Placental pericyte (primary cell): ENCODE data around the gene SEC11C. TPM values are rescaled to one million over a fixed set of nuclear protein-coding genes. Genes with fewer than 3 reads are reported as not detected.

ENCODE experiments used
- total RNA-seq: library from RNA; depleted of rRNA; stranded (reverse); fragments of >200 nt; gene quantifications from 2 replicates; pipeline ENCODE4 v1.2.3, GENCODE V29; 2012

SEC11C gene
- total RNA-seq = 19.3 and 38.5 TPM in 2 replicates

GRCh38 chr18:59139615-59140301 lies at the start of gene SEC11C:
TSS of gene SEC11C (plus strand) at chr18:59139884. CDS start at chr18:59139949, 65 bp downstream.

Other genes with a start within 250 kb of the SEC11C start
- not detected in 2 replicates for gene GRP, start 80.3 kb downstream of the SEC11C start, total RNA-seq
- gene RAX, start 133.6 kb downstream of the SEC11C start, total RNA-seq = not detected in 2 replicates
- not detected in 2 replicates for gene CPLX4, start 178.8 kb downstream of the SEC11C start, total RNA-seq
- gene LMAN1, start 219.4 kb downstream of the SEC11C start, total RNA-seq = 217 and 325 TPM in 2 replicates